ENCODE measurements around the gene CD226.
"Not testable (repeated sequence)": the region's sequence is repeated elsewhere in the genome, so short reads cannot be mapped to it uniquely, and the experiment has no call there.

Gene CD226

GRCh38 chr18:69908838-69909237 is 38.8 kb downstream of the CD226 start:
- no peak for DNase-seq (ENCODE audit: low spot score)

- no peak for DNase-seq (ENCODE audit: low spot score)
Measured at GRCh38 chr18:69906765-69907164, 40.9 kb downstream of the CD226 start.

- DNase-seq (ENCODE audit: low spot score): no peak
Measured at GRCh38 chr18:69900941-69901340, 46.7 kb downstream of the CD226 start.

- not testable (repeated sequence) for DNase-seq (ENCODE audit: low spot score)
Measured at GRCh38 chr18:69899154-69899923, 48.3 kb downstream of the CD226 start.

- DNase-seq (ENCODE audit: low spot score): no peak
Measured at GRCh38 chr18:69898241-69898861, 49.3 kb downstream of the CD226 start.

GRCh38 chr18:69897397-69898108 is 50.1 kb downstream of the CD226 start:
- DNase-seq (ENCODE audit: low spot score): no peak

GRCh38 chr18:69895066-69896047 is 52.3 kb downstream of the CD226 start:
- DNase-seq (ENCODE audit: low spot score): no peak

GRCh38 chr18:69894467-69894866 is 53.2 kb downstream of the CD226 start:
- no peak for DNase-seq (ENCODE audit: low spot score)

GRCh38 chr18:69890558-69890957 is 57.1 kb downstream of the CD226 start:
- no peak for DNase-seq (ENCODE audit: low spot score)

- DNase-seq (ENCODE audit: low spot score): no peak
Measured at GRCh38 chr18:69889009-69889408, 58.7 kb downstream of the CD226 start.

GRCh38 chr18:69887256-69887655 is 60.4 kb downstream of the CD226 start:
- no peak for DNase-seq (ENCODE audit: low spot score)

- DNase-seq (ENCODE audit: low spot score): no peak
Measured at GRCh38 chr18:69885841-69886531, 61.7 kb downstream of the CD226 start.

- no peak for DNase-seq (ENCODE audit: low spot score)
Measured at GRCh38 chr18:69885355-69885754, 62.3 kb downstream of the CD226 start.

- DNase-seq (ENCODE audit: low spot score): no peak
Measured at GRCh38 chr18:69883781-69884180, 63.9 kb downstream of the CD226 start.

GRCh38 chr18:69882965-69883668 is 64.6 kb downstream of the CD226 start:
- DNase-seq (ENCODE audit: low spot score): no peak

- no peak for DNase-seq (ENCODE audit: low spot score)
Measured at GRCh38 chr18:69880083-69880482, 67.6 kb downstream of the CD226 start.

GRCh38 chr18:69879051-69879450 is 68.6 kb downstream of the CD226 start:
- DNase-seq (ENCODE audit: low spot score): not testable (repeated sequence)

- no peak for DNase-seq (ENCODE audit: low spot score)
Measured at GRCh38 chr18:69878213-69878933, 69.3 kb downstream of the CD226 start.

GRCh38 chr18:69876490-69876889 is 71.2 kb downstream of the CD226 start:
- no peak for DNase-seq (ENCODE audit: low spot score)

GRCh38 chr18:69874058-69874457 is 73.6 kb downstream of the CD226 start:
- DNase-seq (ENCODE audit: low spot score): no peak
